Mesendoderm (in vitro differentiated cells): Measurements from ENCODE around the gene SRGN.

ENCODE experiments used
- DNase-seq: peaks from one replicate; pipeline ENCODE4 v3.0.0; 2013
- H2AK5ac ChIP-seq: 2 replicates; pipeline ENCODE4 v1.6.1; 2013; ENCODE audit warnings: low read length, inconsistent platforms
- H2BK120ac ChIP-seq: 2 replicates; pipeline ENCODE4 v1.6.1; 2013; ENCODE audit warnings: low read depth, mild to moderate bottlenecking, low read length, moderate library complexity, mixed read lengths
- H2BK15ac ChIP-seq: replicated peaks from 2 replicates; pipeline ENCODE4 v1.6.1; 2013; ENCODE audit warnings: low read depth, mild to moderate bottlenecking, moderate library complexity
- H2BK5ac ChIP-seq: 2 replicates; pipeline ENCODE4 v1.6.1; 2013; ENCODE audit warnings: low read length, inconsistent platforms
- H3K18ac ChIP-seq: 2 replicates; pipeline ENCODE4 v1.6.1; 2013; ENCODE audit warnings: mild to moderate bottlenecking, low read length, mixed read lengths
- H3K23ac ChIP-seq: one replicate; pipeline ENCODE4 v1.6.1; 2013; ENCODE audit warnings: low read length
- H3K27ac ChIP-seq: 2 replicates; pipeline ENCODE4 v1.5.1; 2013; ENCODE audit warnings: low read depth, mild to moderate bottlenecking, inconsistent platforms, low read length, moderate library complexity
- H3K27me3 ChIP-seq: 2 replicates; pipeline ENCODE4 v1.6.1; 2013; ENCODE audit warnings: low read length, control low read depth, mild to moderate bottlenecking, inconsistent platforms; ENCODE audit not compliant: insufficient read depth, poor library complexity
- H3K36me3 ChIP-seq: 2 replicates; pipeline ENCODE4 v1.6.1; 2013; ENCODE audit warnings: low read length, inconsistent platforms; ENCODE audit not compliant: control insufficient read depth, insufficient read depth
- H3K4ac ChIP-seq: one replicate; pipeline ENCODE4 v1.6.1; 2013; ENCODE audit warnings: low read depth, mild to moderate bottlenecking, low read length, moderate library complexity
- H3K4me1 ChIP-seq: 2 replicates; pipeline ENCODE4 v1.6.1; 2013; ENCODE audit warnings: low read depth, low read length, inconsistent platforms; ENCODE audit not compliant: control insufficient read depth
- H3K4me2 ChIP-seq: 2 replicates; pipeline ENCODE4 v1.6.1; 2013; ENCODE audit warnings: low read length
- H3K4me3 ChIP-seq: 2 replicates; pipeline ENCODE4 v1.5.1; 2013; ENCODE audit warnings: mild to moderate bottlenecking, low read length
- H3K56ac ChIP-seq: one replicate; pipeline ENCODE4 v1.6.1; 2013; ENCODE audit warnings: low read length
- H3K79me1 ChIP-seq: 2 replicates; pipeline ENCODE4 v1.6.1; 2013; ENCODE audit warnings: low read length, inconsistent platforms
- H3K79me2 ChIP-seq: 2 replicates; pipeline ENCODE4 v1.6.1; 2013; ENCODE audit warnings: mild to moderate bottlenecking, low read length; ENCODE audit not compliant: control insufficient read depth, insufficient read depth
- H3K9ac ChIP-seq: 2 replicates; pipeline ENCODE4 v1.6.1; 2013; ENCODE audit warnings: low read length, inconsistent platforms
- H4K5ac ChIP-seq: one replicate; pipeline ENCODE4 v1.6.1; 2013; ENCODE audit warnings: low read length
- H4K8ac ChIP-seq: one replicate; pipeline ENCODE4 v1.6.1; 2013; ENCODE audit warnings: low read depth, mild to moderate bottlenecking, control low read depth, low read length, moderate library complexity
- WGBS: extraction: QIAGEN DNeasy Blood & Tissue Kit; methylation state at CpG from one replicate; pipeline ENCODE4 v1.1.7; 2013; ENCODE audit warnings: low lambda C conversion rate, missing lambda C conversion rate; ENCODE audit not compliant: insufficient coverage; ENCODE audit errors: extremely low coverage; 5-methylcytosine and 5-hydroxymethylcytosine counted together

SRGN gene

DNA sequence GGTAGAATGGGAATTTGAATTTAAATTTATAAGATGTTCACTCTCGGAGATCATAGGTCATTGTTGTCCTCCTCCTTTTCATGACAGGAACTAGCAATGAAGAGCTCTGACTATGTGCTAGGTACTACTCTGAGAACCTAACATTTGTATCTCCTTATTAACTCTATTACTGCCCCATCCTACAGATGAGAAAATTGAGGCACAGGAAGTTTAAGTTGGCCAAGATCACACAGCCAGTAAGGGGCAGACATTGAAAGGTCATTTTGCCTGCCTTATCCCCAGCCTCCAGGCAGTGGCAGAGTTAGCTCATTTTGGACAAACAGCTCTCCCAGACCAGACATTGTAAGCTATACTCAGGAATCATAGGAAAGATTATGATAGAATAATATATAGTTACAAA, 6.0 kb downstream of the SRGN start:
- Histone ChIP-seq H4K5ac (no peak overlapping the region), H3K18ac (no peak overlapping the region), H3K56ac (no peak overlapping the region), H3K36me3 (no peaks in the 10 kb centered on the region), H3K27me3 (no peaks in the 10 kb centered on the region), H2BK15ac (no peak overlapping the region), H3K4ac (no peak overlapping the region), H2AK5ac (no peak overlapping the region), H3K23ac (no peak overlapping the region), H3K4me2 (no peak overlapping the region), H4K8ac (no peak overlapping the region), H3K27ac (no peak overlapping the region), H3K79me1 (no peaks in the 10 kb centered on the region), H2BK120ac (no peak overlapping the region), H3K79me2 (no peaks in the 10 kb centered on the region), H3K4me3 (no peak overlapping the region), H2BK5ac (no peak overlapping the region), H3K4me1 (no peaks in the 10 kb centered on the region), H3K9ac (no peak overlapping the region)
- DNase-seq = peak; percentile 39
- no CpG with 5 or more reads among the region's 1 CpG for WGBS

DNA sequence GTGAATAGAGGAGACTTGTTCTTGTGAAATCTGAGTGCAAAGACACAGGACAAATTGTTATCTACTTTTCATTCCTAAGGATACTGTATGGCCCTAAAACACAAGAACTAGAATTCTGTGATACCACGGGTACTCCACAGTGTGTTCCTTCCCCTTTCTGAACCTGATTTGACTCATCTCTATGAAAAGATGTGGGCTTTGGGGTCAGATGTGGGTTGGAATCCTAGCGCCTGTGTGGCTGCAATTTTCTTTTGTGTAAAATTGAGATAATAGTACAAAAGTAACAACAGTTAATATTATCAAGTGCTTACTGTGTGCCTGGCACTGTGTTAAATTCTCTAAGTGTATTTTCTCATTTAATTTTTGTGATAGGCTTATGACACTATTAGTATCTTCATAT, 8.1 kb downstream of the SRGN start:
- no peak overlapping the region for H4K8ac ChIP-seq
- H4K5ac ChIP-seq = no peak overlapping the region
- no peaks in the 10 kb centered on the region for H3K36me3 ChIP-seq
- H3K27ac ChIP-seq = no peak overlapping the region
- H2BK120ac ChIP-seq = no peak overlapping the region
- no peak overlapping the region for H3K4me3 ChIP-seq
- H3K79me2 ChIP-seq = no peaks in the 10 kb centered on the region
- WGBS = no CpG with 5 or more reads among the region's 2 CpGs
- no peak overlapping the region for H3K4me2 ChIP-seq
- H3K23ac ChIP-seq = no peak overlapping the region
- H2AK5ac ChIP-seq = no peak overlapping the region
- DNase-seq = no peak
- H3K27me3 ChIP-seq = no peaks in the 10 kb centered on the region
- H3K56ac ChIP-seq = no peak overlapping the region
- H3K4ac ChIP-seq = no peak overlapping the region
- H3K79me1 ChIP-seq = no peaks in the 10 kb centered on the region
- no peak overlapping the region for H2BK15ac ChIP-seq
- no peak overlapping the region for H2BK5ac ChIP-seq
- no peaks in the 10 kb centered on the region for H3K4me1 ChIP-seq
- no peak overlapping the region for H3K9ac ChIP-seq
- no peak overlapping the region for H3K18ac ChIP-seq

DNA sequence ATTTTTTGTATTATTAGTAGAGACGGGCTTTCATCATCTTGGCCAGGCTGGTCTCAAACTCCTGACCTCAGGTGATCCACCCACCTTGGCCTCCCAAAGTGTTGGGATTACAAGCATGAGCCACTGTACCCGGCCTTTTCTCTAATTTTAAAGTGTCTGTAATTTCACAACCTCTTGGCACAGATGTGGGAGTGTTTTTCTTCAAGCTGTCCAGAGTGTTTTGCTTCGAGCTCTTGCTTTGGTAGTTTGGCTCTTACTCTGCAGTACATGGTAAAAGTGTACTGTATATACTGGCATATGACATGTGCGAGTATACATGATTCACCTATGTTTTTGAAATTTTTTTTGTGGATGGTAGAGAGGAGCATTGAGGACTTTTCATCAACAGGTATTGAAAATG, 9.8 kb downstream of the SRGN start:
- Histone ChIP-seq H3K56ac (no peak overlapping the region), H3K79me2 (no peaks in the 10 kb centered on the region)

DNA sequence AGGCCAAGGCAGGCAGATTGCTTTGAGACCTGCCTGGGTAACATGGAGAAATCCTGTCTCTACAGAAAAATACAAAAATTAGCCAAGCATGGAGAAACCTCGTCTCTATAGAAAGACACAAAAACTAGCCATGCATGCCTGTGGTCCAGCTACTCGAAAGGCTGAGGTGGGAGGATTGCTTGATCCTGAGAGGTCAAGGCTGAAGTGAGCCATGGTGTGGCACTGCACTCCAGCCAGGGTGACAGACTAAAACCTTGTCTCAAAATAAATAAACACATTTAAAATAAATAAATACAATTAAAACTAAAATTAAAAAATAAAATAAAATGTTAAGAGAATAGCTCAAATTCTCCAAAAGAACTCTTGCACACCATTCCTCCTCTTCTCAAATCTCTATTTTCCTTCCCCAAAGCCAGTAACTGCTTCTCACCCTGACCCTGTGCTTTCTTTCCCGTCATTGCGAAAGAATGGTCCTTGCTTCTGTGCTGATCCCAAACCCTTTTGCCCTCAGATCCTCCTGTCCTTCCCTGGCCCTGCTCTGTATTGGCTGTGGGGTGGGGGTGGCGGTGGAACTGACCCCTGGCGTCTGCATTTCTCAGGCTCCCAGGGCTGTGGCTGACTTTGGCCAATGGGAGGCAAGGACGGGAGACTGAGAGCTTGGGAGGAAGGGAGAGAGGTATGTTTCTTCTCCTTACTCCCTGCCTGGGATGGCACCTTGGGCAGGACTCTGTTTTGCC, 12.4 kb downstream of the SRGN start:
- peak; percentile 71 for DNase-seq
- no peak overlapping the region for H2BK15ac ChIP-seq
- H3K4ac ChIP-seq = no peak overlapping the region
- no peak overlapping the region for H3K23ac ChIP-seq
- peak overlapping the region; percentile 30 for H3K56ac ChIP-seq
- no peak overlapping the region for H2BK120ac ChIP-seq
- no peak overlapping the region for H2BK5ac ChIP-seq
- H3K27me3 ChIP-seq = no peaks in the 10 kb centered on the region
- H2AK5ac ChIP-seq = no peak overlapping the region
- no peak overlapping the region for H3K4me2 ChIP-seq
- whole genome bisulfite sequencing = no CpG with 5 or more reads among the region's 7 CpGs
- H3K79me1 ChIP-seq = no peaks in the 10 kb centered on the region
- no peak overlapping the region for H4K5ac ChIP-seq
- no peak overlapping the region for H3K18ac ChIP-seq
- H3K9ac ChIP-seq = no peak overlapping the region
- no peaks in the 10 kb centered on the region for H3K79me2 ChIP-seq
- no peak overlapping the region for H4K8ac ChIP-seq
- no peaks in the 10 kb centered on the region for H3K4me1 ChIP-seq
- no peak overlapping the region for H3K27ac ChIP-seq
- H3K36me3 ChIP-seq = no peaks in the 10 kb centered on the region
- H3K4me3 ChIP-seq = no peak overlapping the region

More for the DNA sequence above, 9.8 kb downstream of the SRGN start:
- Histone ChIP-seq H3K4ac (no peak overlapping the region), H3K18ac (no peak overlapping the region), H3K9ac (no peak overlapping the region), H3K4me3 (no peak overlapping the region), H4K5ac (no peak overlapping the region), H4K8ac (no peak overlapping the region), H3K27ac (no peak overlapping the region), H3K36me3 (no peaks in the 10 kb centered on the region), H3K27me3 (no peaks in the 10 kb centered on the region), H2BK5ac (no peak overlapping the region), H3K4me1 (no peaks in the 10 kb centered on the region), H3K79me1 (no peaks in the 10 kb centered on the region), H2AK5ac (no peak overlapping the region), H2BK15ac (no peak overlapping the region), H2BK120ac (no peak overlapping the region), H3K4me2 (no peak overlapping the region), H3K23ac (no peak overlapping the region)
- WGBS = no CpG with 5 or more reads among the region's 4 CpGs
- no peak for DNase-seq

DNA sequence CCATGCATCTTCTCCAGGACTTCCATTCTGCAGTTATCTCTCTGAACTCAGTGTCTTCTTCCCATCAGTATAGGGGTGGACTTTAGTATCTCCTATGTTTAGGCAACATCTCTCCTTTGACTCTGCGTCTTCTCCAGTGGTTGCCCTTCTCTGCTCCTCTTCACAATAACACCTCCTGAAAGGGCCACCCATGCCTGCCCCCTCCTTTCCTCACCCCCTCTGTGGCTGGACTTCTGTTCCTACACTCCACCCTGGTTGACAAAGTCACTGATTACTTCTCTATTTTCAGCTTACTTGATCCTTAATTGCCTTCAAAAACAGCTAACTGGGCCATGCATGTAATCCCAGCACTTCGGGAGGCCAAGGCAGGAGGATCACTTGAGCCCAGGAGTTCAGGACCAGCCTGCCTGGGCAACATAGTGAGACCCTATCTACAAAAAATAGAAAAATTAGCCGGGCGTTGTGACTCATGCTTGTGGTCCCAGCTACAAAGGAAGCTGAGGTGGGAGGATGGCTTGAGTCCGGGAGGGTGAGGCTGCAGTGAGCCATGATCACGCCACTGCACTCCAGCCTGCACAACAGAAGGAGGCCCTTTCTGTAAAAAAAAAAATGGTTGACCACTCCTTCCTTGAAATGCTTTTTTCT, 13.7 kb downstream of the SRGN start:
- WGBS = no CpG with 5 or more reads among the region's 6 CpGs
- H3K9ac ChIP-seq = no peak overlapping the region
- H2AK5ac ChIP-seq = no peak overlapping the region
- no peak overlapping the region for H3K27ac ChIP-seq
- H2BK120ac ChIP-seq = no peak overlapping the region
- no peaks in the 10 kb centered on the region for H3K4me1 ChIP-seq
- DNase-seq = no peak
- H4K5ac ChIP-seq = no peak overlapping the region
- no peaks in the 10 kb centered on the region for H3K27me3 ChIP-seq
- H3K4ac ChIP-seq = no peak overlapping the region
- no peaks in the 10 kb centered on the region for H3K79me1 ChIP-seq
- no peaks in the 10 kb centered on the region for H3K36me3 ChIP-seq
- H3K79me2 ChIP-seq = no peaks in the 10 kb centered on the region
- no peak overlapping the region for H3K18ac ChIP-seq
- no peak overlapping the region for H3K4me3 ChIP-seq
- H4K8ac ChIP-seq = no peak overlapping the region
- H3K56ac ChIP-seq = no peak overlapping the region
- no peak overlapping the region for H2BK5ac ChIP-seq
- H2BK15ac ChIP-seq = no peak overlapping the region
- H3K23ac ChIP-seq = no peak overlapping the region
- no peak overlapping the region for H3K4me2 ChIP-seq
